Stimulated activated CD8-positive, alpha-beta memory T cell treated with anti-CD3 and anti-CD28 coated beads, Interleukin-15, amount 100 ng/mL, for 24 hours (primary cell): ENCODE measurements around the gene CD2AP.
"Not testable (repeated sequence)": the region's sequence is repeated elsewhere in the genome, so short reads cannot be mapped to it uniquely, and the experiment has no call there.

Experiments used
- DNase-seq: peaks from one replicate; pipeline ENCODE4 v3.0.0-alpha.2; 2020; ENCODE audit warnings: low read depth

CD2AP gene

GRCh38 chr6:47496935-47497579 lies 19.5 kb downstream of the CD2AP start:
- DNase-seq = no peak

- no peak for DNase-seq
These were observed 25.3 kb downstream of the CD2AP start for GRCh38 chr6:47502920-47503319.

GRCh38 chr6:47509937-47510336 lies 32.3 kb downstream of the CD2AP start:
- DNase-seq = no peak

GRCh38 chr6:47512872-47513271 lies 35.3 kb downstream of the CD2AP start:
- DNase-seq = no peak

- no peak for DNase-seq
These were observed 41.7 kb downstream of the CD2AP start for GRCh38 chr6:47519279-47519678.

- DNase-seq = no peak
These were observed 42.7 kb downstream of the CD2AP start for GRCh38 chr6:47520282-47520681.

GRCh38 chr6:47521961-47522360 lies 44.4 kb downstream of the CD2AP start:
- DNase-seq = no peak

GRCh38 chr6:47524136-47524845 lies 46.7 kb downstream of the CD2AP start:
- DNase-seq = no peak

GRCh38 chr6:47525330-47526057 lies 47.9 kb downstream of the CD2AP start:
- DNase-seq = no peak

GRCh38 chr6:47527274-47527673 lies 49.7 kb downstream of the CD2AP start:
- DNase-seq = no peak

- no peak for DNase-seq
These were observed 52.1 kb downstream of the CD2AP start for GRCh38 chr6:47529734-47530133.

- DNase-seq = no peak
These were observed 55.5 kb downstream of the CD2AP start for GRCh38 chr6:47532981-47533585.

- DNase-seq = no peak
These were observed 56.5 kb downstream of the CD2AP start for GRCh38 chr6:47534063-47534462.

GRCh38 chr6:47535316-47536225 lies 58.0 kb downstream of the CD2AP start:
- DNase-seq = no peak

- no peak for DNase-seq
These were observed 59.3 kb downstream of the CD2AP start for GRCh38 chr6:47536816-47537401.

- DNase-seq = no peak
These were observed 67.6 kb downstream of the CD2AP start for GRCh38 chr6:47545223-47545622.

- DNase-seq = no peak
These were observed 74.1 kb downstream of the CD2AP start for GRCh38 chr6:47551670-47552069.

GRCh38 chr6:47552319-47552718 lies 74.7 kb downstream of the CD2AP start:
- DNase-seq = no peak

- not testable (repeated sequence) for DNase-seq
These were observed 75.7 kb downstream of the CD2AP start for GRCh38 chr6:47553243-47553642.

- DNase-seq = not testable (repeated sequence)
These were observed 78.9 kb downstream of the CD2AP start for GRCh38 chr6:47556459-47556858.

- no peak for DNase-seq
These were observed 85.6 kb downstream of the CD2AP start for GRCh38 chr6:47563162-47563561.
